RPMI8226 (cell line): ENCODE measurements around the gene TMEM150B.

ENCODE experiments used
- DNase-seq: peaks from one replicate; pipeline ENCODE4 v3.0.0-alpha.2; 2015

Gene TMEM150B

GRCh38 chr19:55275851-55276719 is 49.1 kb downstream of the TMEM150B start:
- DNase-seq, result peak; percentile 73

GRCh38 chr19:55273978-55274707 is 51.0 kb downstream of the TMEM150B start:
- DNase-seq, result no peak

DNA sequence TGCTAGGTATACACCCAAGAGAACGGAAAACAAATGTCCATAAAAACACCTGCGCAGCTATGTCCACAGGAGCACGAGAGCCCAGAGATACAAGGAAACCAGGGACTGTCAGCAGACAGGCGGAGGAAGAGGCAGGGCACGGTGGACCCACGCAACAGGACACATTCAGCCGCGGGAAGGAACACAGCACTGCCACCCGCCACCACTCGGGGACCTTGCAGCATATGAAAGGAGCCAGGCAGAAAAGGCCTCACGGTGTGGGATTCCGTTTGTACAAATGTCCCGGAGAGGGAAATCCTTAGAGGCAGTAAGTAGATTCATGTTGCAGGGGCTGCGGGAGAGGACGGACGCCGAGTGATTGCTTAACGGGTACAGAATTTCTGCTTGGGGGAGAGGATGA is 53.0 kb downstream of the TMEM150B start:
- DNase-seq, result no peak

DNA sequence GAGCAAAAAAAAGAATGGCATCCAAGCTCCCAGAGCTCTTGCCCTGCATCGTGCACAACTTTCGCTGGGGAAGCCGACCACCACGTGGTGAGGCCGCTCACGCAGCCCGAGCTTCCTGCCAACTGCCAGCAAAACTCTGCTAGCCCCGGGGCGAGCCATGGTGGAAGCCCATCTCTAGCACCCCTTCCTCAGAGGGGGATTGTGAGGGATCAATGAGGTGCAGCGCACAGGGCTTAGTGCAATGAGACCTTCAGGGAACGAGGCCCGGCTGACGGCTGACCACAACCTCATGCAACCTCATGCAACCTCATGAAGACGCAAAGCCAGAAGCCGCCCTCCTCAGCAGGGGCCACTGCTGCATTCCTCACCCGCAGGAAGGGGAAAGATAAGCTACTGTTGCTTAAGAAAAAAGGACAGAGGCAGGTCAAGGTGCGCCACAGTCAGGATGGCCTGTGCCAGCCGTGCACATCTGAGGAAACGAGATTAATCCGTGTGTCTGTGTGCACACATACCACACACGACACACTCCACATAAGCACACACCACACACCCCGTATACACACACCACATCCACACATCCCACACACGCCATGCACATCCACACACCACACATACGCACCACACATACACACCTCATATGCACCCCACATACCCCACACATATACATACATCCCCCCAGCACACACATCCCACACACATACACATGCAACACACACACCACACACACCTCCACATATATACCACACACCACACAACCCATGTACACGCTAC is 54.8 kb downstream of the TMEM150B start:
- no peak for DNase-seq

DNA sequence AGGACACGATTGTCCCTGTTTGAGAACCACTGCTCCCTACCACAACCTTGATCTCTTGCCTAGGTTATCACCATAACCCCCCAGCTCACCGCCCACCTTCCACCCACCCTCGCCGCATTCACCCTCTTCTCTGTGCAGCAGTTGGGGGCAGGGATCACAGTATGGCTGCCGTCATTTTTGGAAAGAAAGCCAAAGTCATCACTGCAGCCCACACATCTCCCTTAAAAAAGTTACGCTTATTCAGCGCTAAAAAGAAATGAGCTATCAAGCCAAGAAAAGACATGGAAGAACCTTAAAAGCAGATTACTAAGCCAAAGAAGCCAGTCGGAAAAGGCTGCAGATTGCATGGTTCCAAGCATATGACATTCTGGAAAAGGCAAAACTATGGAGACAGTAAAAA is 55.8 kb downstream of the TMEM150B start:
- DNase-seq, result no peak

GRCh38 chr19:55266840-55267239 is 58.3 kb downstream of the TMEM150B start:
- DNase-seq, result no peak

DNA sequence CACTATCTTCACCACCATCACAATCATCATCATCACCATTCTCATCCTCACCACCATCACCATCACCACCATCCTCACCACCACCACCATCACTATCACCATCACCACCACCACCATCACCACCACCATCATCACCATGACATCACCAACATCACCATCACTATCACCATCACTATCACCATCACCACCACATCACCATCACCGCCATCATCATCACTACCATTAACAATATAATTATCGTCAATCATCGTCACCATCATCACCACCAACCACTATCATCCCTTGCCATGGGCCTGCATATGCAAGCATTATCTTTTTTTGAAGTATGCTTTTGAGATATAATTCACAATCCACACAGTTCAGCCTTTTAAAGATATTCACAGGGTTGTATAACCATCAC is 58.7 kb downstream of the TMEM150B start:
- DNase-seq, result no peak

DNA sequence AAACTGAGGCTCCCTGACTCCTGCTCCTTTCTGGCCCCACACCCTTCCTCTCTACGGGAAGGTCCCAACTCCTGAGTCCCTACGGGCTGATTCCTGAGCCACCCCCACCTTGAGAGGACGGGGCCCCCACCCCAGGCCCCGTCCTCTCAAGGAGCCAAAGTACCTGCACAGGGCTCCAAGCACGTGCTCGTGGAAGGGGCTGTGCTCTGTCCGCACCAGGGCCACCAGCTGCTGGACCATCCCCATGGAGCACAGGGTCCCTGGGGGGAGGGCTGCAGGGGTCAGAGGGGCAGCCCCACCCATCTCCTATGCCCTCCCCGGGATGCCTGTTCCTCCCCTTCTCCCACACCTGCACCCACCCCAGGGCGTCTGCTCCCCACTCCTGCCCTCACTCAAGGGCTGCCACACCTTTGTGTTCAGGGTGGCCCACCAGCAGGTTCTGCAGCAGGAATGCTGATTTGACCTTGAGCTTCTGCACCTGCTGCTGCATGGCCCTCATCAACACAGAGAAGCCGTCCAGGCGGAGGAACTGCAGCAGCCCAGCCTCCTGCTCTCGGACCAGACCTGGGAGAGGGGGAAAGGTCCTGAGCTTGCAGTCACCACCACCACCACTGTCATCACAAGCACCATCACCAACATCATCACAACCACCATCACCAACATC is 59.3 kb downstream of the TMEM150B start:
- DNase-seq, result no peak

GRCh38 chr19:55265173-55265572 is 60.0 kb downstream of the TMEM150B start:
- no peak for DNase-seq

- no peak for DNase-seq
Measured at GRCh38 chr19:55264531-55264930, 60.6 kb downstream of the TMEM150B start.
